Hematopoietic multipotent progenitor cell treated with erythropoietin and hydrocortisone succinate and interleukin-3 and kit ligand, for 8 days (in vitro differentiated cells): ENCODE data around the gene BHLHE41.

Source experiments
- DNase-seq: peaks from one replicate; pipeline ENCODE4 v3.0.0-alpha.2; 2015

Gene BHLHE41

GRCh38 chr12:26113853-26114719 lies 10.8 kb downstream of the BHLHE41 start:
- DNase-seq, result peak; percentile 80

GRCh38 chr12:26113181-26113654 lies 11.6 kb downstream of the BHLHE41 start:
- no peak for DNase-seq

GRCh38 chr12:26112703-26113147 lies 12.1 kb downstream of the BHLHE41 start:
- no peak for DNase-seq

DNA sequence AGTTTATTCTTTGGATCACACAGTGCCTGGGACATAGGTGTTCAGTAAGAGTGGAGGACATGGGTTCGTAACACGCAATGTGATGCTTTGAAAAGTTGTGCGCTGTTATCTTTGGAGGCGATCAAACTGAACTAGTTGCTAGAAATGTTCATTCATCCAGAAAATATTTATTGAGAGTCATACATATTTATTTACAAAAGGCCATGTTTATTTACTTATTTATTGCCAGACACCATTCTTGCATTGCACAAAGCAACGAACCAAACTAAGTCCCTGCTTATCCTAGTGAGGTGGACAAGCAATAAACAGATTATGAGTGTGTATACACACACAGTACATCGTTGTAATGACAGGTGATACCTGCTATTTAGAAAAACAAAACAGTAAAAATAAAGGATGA lies 12.6 kb downstream of the BHLHE41 start:
- DNase-seq, result no peak

DNA sequence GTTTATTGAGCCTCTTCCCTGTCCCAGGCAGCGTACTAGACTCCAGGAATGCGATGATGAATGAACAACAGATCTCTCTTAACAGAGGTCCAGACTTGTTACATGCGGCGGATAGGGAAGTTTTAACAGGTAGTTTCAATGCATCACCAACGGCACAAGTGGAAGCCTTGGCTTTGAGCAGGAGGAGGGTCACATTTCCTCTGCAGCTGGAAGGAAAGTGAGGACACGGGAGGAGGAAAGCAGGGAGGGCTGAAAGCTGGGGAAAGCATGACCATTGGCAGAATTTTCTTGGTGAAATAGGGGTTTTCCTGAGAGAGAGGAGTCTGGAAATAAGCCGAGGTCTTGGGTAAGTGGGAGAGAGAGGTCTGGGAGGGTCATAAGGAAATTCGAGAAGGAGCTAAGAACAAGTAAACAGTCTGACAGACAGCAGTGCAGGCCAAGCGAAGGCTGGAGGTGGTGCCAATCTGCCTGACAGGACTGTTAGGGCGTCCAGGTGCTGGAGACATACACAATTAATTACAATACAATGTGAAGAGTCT lies 15.4 kb downstream of the BHLHE41 start:
- DNase-seq, result no peak

DNA sequence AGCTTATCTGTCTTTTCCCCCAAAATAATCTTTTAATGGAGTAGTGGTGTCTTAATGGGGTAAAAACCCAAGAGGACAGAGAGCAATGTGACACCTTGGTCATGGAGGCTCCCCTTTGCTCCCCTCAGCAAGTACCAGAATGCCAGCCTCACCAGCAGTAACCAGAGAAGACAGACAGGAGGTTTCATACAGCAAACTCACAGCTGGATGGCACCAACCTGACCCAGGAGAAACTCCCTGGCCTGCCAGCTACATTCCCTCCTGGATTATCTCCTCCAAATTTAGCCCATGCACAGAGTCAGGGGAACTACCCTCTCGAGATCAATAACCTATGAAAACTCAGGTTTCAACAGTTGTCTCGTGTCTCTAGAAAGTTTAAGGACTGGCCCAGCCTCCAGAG lies 15.9 kb downstream of the BHLHE41 start:
- no peak for DNase-seq

- DNase-seq, result no peak
Observed at GRCh38 chr12:26106347-26106746, 18.5 kb downstream of the BHLHE41 start.

- DNase-seq, result no peak
Observed at GRCh38 chr12:26102953-26103352, 21.9 kb downstream of the BHLHE41 start.

DNA sequence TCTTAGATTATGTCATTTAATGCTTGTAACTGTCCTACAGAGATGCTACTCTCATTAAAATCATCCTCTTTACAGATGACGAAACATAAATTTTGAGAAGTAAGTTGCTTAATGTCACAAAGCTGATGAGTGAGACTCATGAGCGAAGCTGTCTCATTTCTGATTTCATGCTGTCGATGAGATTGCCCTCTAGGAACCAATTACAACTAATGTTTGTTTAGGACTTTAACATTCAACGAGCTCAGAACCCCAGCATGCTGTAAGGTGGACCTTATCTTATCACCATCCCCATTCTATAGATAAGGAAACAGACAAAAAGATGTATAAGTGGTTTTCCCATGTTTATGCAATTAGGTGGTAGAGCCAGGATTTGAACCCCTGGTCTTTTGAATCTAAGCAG lies 23.1 kb downstream of the BHLHE41 start:
- DNase-seq, result no peak

DNA sequence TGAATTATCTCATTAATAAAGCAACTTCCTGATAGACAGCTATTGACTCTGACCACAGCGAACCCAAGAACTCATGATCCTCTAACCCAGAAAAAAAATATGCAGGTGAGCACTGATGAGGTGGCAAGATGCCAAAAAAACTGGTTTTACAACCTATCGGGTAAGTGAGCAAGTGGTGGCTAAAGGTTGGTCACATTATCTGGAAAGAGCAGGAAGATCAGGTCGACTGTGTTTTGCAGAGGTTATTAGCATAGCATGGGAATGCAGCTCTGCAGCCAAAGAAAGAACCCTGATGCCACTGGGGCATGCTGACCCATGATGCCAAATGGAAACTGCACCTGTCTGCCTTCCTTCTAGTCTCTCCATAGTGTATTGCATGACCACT lies 23.5 kb downstream of the BHLHE41 start:
- DNase-seq, result no peak

DNA sequence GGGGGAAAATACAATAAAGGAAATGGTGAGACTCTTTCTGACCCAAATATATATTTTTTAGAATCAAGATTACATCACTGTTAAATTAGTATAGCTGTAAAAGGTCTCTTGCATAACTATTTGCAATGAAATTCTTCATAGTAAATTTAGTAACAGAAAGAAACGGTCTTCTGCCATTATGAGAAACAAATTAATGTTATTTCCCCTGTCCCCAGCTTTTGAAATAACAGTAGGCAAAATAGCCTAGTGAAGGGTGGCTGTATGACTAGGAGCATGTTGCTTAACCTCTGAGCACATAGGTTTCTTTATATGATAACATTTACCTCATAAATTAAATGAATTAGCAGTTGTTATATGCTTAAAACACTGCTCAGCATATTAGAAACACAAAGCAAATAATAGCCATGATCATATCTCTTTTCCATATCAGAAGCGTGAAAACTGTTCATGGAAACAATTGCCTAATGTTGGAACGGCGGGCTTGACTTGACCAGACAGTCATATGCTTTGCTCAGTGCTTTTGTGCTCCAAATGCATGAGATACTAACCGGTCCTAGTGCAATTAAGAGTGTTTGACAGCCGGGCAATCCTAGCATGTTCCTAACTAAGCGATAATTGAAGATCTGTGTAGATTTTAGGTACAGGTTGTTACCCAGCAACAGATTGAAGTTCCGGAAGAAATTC lies 24.0 kb downstream of the BHLHE41 start:
- DNase-seq, result no peak

DNA sequence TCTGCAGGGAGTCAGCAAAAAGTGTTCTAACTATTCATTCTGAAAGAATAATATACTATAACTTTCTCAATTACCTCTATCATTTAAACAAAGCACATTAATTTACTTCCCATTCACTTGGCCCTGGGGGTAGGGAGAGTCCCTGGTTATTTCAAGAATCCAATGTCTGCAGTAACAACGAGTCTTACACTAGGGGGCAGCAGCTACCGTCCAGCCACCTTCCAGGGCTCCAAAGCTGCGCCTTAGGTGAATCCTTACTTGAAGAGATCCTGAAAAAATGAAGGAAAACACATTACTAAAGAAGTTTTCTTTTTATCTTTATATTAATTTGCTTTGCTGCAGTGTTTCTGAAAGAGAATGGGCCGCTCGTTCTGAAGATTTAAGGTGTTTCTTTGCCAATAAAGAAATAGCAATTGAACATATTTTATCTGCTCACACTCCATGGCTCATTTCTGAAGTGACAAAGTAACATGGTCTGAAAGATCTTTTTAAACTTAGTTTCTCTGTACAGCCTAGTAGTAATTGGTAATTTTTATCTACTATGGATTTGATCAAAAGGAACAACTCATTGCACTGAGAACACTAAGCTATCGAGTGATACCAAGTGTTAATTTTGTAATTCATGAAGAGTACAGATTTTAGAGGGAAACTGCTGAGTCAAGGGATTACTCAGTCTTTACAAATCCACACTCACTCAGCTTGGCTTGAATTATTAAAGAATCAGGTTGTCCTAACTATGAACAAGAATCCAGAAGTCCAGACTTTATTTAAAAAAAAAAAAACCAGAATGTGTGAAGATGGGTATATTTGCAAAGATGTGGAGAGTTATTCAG lies 27.6 kb downstream of the BHLHE41 start:
- DNase-seq, result peak; percentile 68

GRCh38 chr12:26096036-26096435 lies 28.8 kb downstream of the BHLHE41 start:
- no peak for DNase-seq

- DNase-seq, result no peak
Observed at GRCh38 chr12:26095186-26095585, 29.7 kb downstream of the BHLHE41 start.

GRCh38 chr12:26092346-26093105 lies 32.3 kb downstream of the BHLHE41 start:
- no peak for DNase-seq

DNA sequence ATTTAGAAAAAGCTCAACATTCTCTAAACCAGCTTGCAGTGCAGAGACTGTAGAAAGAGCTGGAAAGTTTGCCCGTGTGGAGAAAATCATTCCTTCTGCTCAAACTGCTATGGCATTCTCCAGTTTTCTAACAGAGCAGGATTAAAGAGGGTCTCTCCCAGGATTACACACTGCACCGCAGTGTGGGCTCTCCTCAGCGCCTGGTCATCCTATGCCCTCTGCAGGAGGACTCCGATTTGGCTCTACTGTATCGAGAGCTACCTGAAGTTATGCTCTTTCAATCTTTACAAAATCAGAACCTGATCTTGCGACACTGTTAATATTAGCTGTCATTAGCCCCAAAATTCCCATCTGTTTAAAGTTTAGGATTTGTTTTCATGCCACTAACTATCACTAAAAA lies 33.0 kb downstream of the BHLHE41 start:
- no peak for DNase-seq

- no peak for DNase-seq
Observed at GRCh38 chr12:26090836-26091510, 33.9 kb downstream of the BHLHE41 start.

DNA sequence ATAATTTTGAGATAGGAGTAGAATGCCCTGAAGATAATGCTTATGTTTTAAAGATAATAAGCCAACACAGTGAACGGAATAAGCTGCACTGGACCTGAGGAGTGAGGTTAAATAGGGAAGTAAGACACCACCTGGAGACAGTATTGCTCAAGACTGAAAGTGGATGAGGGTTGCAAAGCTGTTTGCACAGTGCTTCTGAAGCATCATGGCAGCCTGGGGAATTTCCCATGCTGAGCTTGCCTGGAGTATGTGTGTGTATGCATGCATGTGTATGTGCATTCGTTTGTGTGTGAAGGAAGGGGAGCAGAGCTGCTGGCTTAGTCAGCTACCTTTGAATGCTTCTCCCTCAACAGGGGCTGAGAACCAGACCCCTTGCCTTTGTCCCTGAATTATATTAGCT lies 35.8 kb downstream of the BHLHE41 start:
- DNase-seq, result no peak

DNA sequence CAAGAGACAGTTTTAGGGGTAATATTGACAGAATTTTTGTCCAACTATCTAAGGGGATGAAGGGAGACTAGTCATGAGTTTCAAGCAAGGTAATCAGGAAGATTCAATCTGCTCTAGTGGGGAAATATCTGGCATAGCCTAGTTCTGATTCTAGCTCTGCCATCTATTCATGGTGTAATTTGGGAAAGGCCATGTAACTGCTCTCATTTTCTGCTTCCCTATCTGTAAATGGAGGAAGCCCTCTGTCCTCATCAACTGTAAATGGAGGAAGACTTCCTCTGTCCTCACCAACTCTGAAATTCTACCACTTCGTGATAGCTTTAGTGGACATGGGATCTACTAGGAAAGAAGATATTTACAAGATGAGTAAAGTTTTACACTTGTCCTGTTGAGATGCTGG lies 37.9 kb downstream of the BHLHE41 start:
- DNase-seq, result no peak

DNA sequence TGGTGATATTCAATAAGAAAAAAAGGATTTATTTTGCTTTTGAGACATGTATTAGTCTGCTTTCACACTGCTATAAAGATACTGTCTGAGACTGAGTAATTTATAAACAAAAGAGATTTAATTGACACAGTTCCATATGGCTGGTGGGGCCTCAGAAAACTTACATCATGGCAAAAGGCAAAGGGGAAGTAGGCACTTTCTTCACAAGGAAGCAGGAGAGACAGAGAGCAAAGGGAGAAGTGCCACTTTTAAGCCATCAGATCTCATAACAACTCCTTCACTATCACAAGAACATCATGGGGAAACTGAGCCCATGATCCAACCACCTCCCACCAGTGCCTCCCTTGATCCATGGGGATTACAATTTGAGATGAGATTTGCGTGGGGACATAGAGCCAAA lies 43.9 kb downstream of the BHLHE41 start:
- DNase-seq, result no peak

- no peak for DNase-seq
Observed at GRCh38 chr12:26077915-26078702, 46.7 kb downstream of the BHLHE41 start.
